Measurements from ENCODE around the gene ADGRL3.
"Not testable (repeated sequence)": the region's sequence is repeated elsewhere in the genome, so short reads cannot be mapped to it uniquely, and the experiment has no call there.

ADGRL3 gene

GRCh38 chr4:61336916-61337315 is 136.8 kb downstream of the ADGRL3 start:
- DNase-seq (ENCODE audit: low spot score in 2 of 2) (no peak), ATAC-seq (replicated peaks; ENCODE audit: extremely low read depth, poor library complexity, severe bottlenecking) (no peak)
- Mint-ChIP-seq H3K27ac (ENCODE audit: low read depth) (no peak overlapping the region), H3K27me3 (no peaks in the 10 kb centered on the region), H3K36me3 (ENCODE audit: insufficient read depth) (no peaks in the 10 kb centered on the region), H3K4me3 (no peak overlapping the region), H3K9me3 (peaks cover 23% of the 10 kb centered on the region), H3K4me1 (no peaks in the 10 kb centered on the region)

DNA sequence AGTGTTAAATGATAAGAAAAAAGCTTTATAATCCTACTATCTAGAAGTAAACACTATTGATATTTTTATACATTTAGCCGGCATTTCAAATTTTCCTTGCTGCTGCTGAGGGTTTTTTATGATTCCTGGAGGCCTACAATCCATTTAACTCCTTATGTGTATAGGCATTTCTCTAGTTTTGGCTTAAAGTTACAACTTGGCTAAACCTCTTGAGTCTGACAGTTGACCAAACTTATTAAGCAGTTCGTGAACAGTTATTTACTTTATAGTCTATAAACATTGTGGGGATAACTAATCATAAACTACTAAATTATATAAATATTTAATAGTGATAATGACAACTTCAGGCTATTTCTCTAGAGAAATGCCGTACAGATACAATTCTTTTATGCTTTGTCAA is 141.9 kb downstream of the ADGRL3 start:
- peaks cover 39% of the 10 kb centered on the region for H3K9me3 Mint-ChIP-seq
- H3K36me3 Mint-ChIP-seq (ENCODE audit: insufficient read depth), result no peaks in the 10 kb centered on the region
- no peak overlapping the region for H3K27ac Mint-ChIP-seq (ENCODE audit: low read depth)
- no peaks in the 10 kb centered on the region for H3K27me3 Mint-ChIP-seq
- ATAC-seq (replicated peaks; ENCODE audit: extremely low read depth, poor library complexity, severe bottlenecking), result no peak
- H3K4me1 Mint-ChIP-seq, result no peaks in the 10 kb centered on the region
- no peak overlapping the region for H3K4me3 Mint-ChIP-seq
- no peak for DNase-seq (ENCODE audit: low spot score in 2 of 2)

GRCh38 chr4:61350932-61351331 is 150.8 kb downstream of the ADGRL3 start:
- Mint-ChIP-seq H3K9me3 (peaks cover 18% of the 10 kb centered on the region), H3K4me3 (no peak overlapping the region), H3K4me1 (no peaks in the 10 kb centered on the region), H3K36me3 (ENCODE audit: insufficient read depth) (no peaks in the 10 kb centered on the region), H3K27me3 (no peaks in the 10 kb centered on the region), H3K27ac (ENCODE audit: low read depth) (no peak overlapping the region)
- DNase-seq (ENCODE audit: low spot score in 2 of 2) (no peak), ATAC-seq (replicated peaks; ENCODE audit: extremely low read depth, poor library complexity, severe bottlenecking) (no peak)

- H3K27ac Mint-ChIP-seq (ENCODE audit: low read depth), result no peak overlapping the region
- peaks cover 19% of the 10 kb centered on the region for H3K9me3 Mint-ChIP-seq
- H3K4me1 Mint-ChIP-seq, result no peaks in the 10 kb centered on the region
- ATAC-seq (replicated peaks; ENCODE audit: extremely low read depth, poor library complexity, severe bottlenecking) (no peak), DNase-seq (ENCODE audit: low spot score in 2 of 2) (no peak)
- no peaks in the 10 kb centered on the region for H3K36me3 Mint-ChIP-seq (ENCODE audit: insufficient read depth)
- H3K27me3 Mint-ChIP-seq, result no peaks in the 10 kb centered on the region
- no peak overlapping the region for H3K4me3 Mint-ChIP-seq
These were observed 156.6 kb downstream of the ADGRL3 start for GRCh38 chr4:61356696-61357095.

- Mint-ChIP-seq H3K4me1 (no peaks in the 10 kb centered on the region), H3K9me3 (peaks cover 20% of the 10 kb centered on the region)
These were observed 159.2 kb downstream of the ADGRL3 start for GRCh38 chr4:61359301-61359700.

GRCh38 chr4:61372817-61373216 is 172.7 kb downstream of the ADGRL3 start:
- H3K27ac Mint-ChIP-seq (ENCODE audit: low read depth); H3K4me3 Mint-ChIP-seq; H3K4me1 Mint-ChIP-seq; H3K9me3 Mint-ChIP-seq; H3K36me3 Mint-ChIP-seq (ENCODE audit: insufficient read depth); H3K27me3 Mint-ChIP-seq; DNase-seq (ENCODE audit: low spot score in 2 of 2); ATAC-seq (replicated peaks; ENCODE audit: extremely low read depth, poor library complexity, severe bottlenecking): not testable (repeated sequence)

More at GRCh38 chr4:61359301-61359700, 159.2 kb downstream of the ADGRL3 start:
- no peaks in the 10 kb centered on the region for H3K36me3 Mint-ChIP-seq (ENCODE audit: insufficient read depth)
- no peak overlapping the region for H3K4me3 Mint-ChIP-seq
- H3K27ac Mint-ChIP-seq (ENCODE audit: low read depth), result no peak overlapping the region
- DNase-seq (ENCODE audit: low spot score in 2 of 2) (no peak), ATAC-seq (replicated peaks; ENCODE audit: extremely low read depth, poor library complexity, severe bottlenecking) (no peak)
- H3K27me3 Mint-ChIP-seq, result no peaks in the 10 kb centered on the region

DNA sequence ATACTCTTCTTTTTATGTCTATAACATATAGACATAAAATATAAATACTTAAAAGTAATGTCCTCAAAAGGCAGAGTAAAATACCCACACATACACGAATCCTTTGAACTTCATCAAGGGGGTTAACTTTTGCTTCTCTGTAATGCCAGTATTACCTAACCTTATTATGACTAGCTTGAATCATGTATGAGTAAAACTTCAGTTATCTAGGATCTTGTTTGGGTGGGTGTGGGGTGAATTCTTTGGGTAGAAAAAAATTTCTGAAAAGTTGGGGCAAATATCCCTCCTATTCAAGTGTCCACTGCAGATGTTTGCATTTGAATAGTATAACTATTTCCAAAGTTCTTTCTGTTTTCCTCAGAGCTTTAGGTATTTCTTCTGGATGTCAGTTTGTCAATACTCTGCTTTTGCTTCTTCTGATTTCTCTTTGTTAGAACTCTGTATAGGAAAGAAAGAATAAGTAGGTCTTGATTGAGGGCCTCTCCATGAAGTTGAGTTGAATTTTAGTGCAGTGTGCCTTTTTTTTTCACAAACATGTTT is 173.8 kb downstream of the ADGRL3 start:
- ATAC-seq (replicated peaks; ENCODE audit: extremely low read depth, poor library complexity, severe bottlenecking) (no peak), DNase-seq (ENCODE audit: low spot score in 2 of 2) (no peak)
- Mint-ChIP-seq H3K4me1 (no peaks in the 10 kb centered on the region), H3K4me3 (no peak overlapping the region), H3K36me3 (ENCODE audit: insufficient read depth) (peaks cover 3% of the 10 kb centered on the region), H3K27me3 (no peaks in the 10 kb centered on the region), H3K27ac (ENCODE audit: low read depth) (no peak overlapping the region), H3K9me3 (peaks cover 7% of the 10 kb centered on the region)

GRCh38 chr4:61374447-61374891 is 174.3 kb downstream of the ADGRL3 start:
- Mint-ChIP-seq H3K4me3 (no peak overlapping the region), H3K4me1 (no peaks in the 10 kb centered on the region)
- no peak for ATAC-seq (replicated peaks; ENCODE audit: extremely low read depth, poor library complexity, severe bottlenecking)

DNA sequence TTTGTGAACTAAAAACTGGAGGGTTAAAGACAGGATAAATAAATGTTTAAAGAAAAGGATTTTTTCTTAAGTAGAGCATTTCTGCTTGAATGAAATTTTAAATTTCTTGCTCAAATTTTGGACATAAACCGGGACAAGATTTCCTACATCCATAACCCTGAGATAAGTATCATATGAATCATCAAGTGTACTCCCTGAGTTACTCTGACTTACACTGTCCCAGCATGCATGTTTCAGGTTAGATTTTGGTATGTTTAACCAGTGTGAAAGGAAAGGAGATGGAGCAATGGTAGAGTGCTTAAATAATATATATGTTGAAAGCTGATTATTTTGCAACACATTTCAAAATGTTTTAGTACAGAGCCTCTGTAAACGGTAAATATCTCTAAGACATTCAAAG is 175.2 kb downstream of the ADGRL3 start:
- DNase-seq (ENCODE audit: low spot score in 2 of 2) (no peak), ATAC-seq (replicated peaks; ENCODE audit: extremely low read depth, poor library complexity, severe bottlenecking) (no peak)
- H3K4me1 Mint-ChIP-seq, result no peaks in the 10 kb centered on the region
- H3K9me3 Mint-ChIP-seq, result peaks cover 9% of the 10 kb centered on the region
- no peak overlapping the region for H3K27ac Mint-ChIP-seq (ENCODE audit: low read depth)
- no peaks in the 10 kb centered on the region for H3K27me3 Mint-ChIP-seq
- H3K36me3 Mint-ChIP-seq (ENCODE audit: insufficient read depth), result no peaks in the 10 kb centered on the region
- H3K4me3 Mint-ChIP-seq, result no peak overlapping the region

More at GRCh38 chr4:61374447-61374891, 174.3 kb downstream of the ADGRL3 start:
- no peak overlapping the region for H3K27ac Mint-ChIP-seq (ENCODE audit: low read depth)
- DNase-seq (ENCODE audit: low spot score in 2 of 2), result no peak
- no peaks in the 10 kb centered on the region for H3K27me3 Mint-ChIP-seq
- peaks cover 3% of the 10 kb centered on the region for H3K36me3 Mint-ChIP-seq (ENCODE audit: insufficient read depth)
- H3K9me3 Mint-ChIP-seq, result peaks cover 9% of the 10 kb centered on the region

DNA sequence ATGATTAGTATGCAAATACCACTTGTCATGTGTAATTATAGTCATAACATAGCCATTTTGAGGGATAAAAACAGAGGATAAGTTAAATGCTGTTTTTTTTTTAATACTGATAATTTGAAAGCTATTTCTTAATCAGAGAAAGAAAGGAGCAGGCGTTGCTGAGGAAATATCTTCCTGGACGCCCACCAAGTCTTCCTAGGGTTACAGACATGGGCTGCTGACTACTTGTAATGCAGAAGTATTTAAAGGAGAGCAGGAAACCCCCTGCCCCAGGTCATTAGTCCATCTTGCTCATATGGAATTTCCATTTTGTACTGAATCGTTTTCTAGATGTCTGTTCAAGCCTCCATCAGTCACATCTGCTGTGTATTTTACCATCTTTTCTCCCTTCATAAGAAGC is 176.2 kb downstream of the ADGRL3 start:
- no peaks in the 10 kb centered on the region for H3K4me1 Mint-ChIP-seq
- DNase-seq (ENCODE audit: low spot score in 2 of 2), result no peak
- H3K27me3 Mint-ChIP-seq, result no peaks in the 10 kb centered on the region
- H3K27ac Mint-ChIP-seq (ENCODE audit: low read depth), result no peak overlapping the region
- H3K9me3 Mint-ChIP-seq, result peaks cover 16% of the 10 kb centered on the region
- no peak overlapping the region for H3K4me3 Mint-ChIP-seq
- ATAC-seq (replicated peaks; ENCODE audit: extremely low read depth, poor library complexity, severe bottlenecking), result no peak
- H3K36me3 Mint-ChIP-seq (ENCODE audit: insufficient read depth), result peaks cover 1% of the 10 kb centered on the region

- no peak for ATAC-seq (replicated peaks; ENCODE audit: extremely low read depth, poor library complexity, severe bottlenecking)
- H3K4me3 Mint-ChIP-seq, result no peak overlapping the region
- peaks cover 1% of the 10 kb centered on the region for H3K36me3 Mint-ChIP-seq (ENCODE audit: insufficient read depth)
- no peaks in the 10 kb centered on the region for H3K4me1 Mint-ChIP-seq
- no peak for DNase-seq (ENCODE audit: low spot score in 2 of 2)
- H3K27ac Mint-ChIP-seq (ENCODE audit: low read depth), result no peak overlapping the region
- H3K9me3 Mint-ChIP-seq, result peaks cover 16% of the 10 kb centered on the region
- no peaks in the 10 kb centered on the region for H3K27me3 Mint-ChIP-seq
These were observed 179.3 kb downstream of the ADGRL3 start for GRCh38 chr4:61379406-61379805.

DNA sequence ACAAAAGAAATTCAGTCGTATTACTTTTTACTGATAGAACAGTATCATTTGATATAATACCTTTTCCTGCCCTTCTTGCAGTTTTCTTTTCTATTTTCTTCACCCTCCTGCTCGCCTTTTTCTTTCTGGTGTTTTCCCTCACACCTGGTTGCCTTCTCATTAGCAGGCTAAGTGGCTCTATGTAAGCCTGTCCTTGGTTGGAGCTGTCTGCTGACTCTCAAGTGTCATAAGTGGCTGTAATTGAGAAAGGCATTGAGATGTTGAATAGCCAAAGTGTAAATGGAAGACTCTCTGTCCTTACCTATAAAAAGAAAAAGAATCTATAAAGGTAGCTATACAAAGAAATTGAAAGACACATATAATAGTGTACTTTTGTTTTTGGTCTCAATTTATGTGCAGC is 180.7 kb downstream of the ADGRL3 start:
- Mint-ChIP-seq H3K36me3 (ENCODE audit: insufficient read depth) (peaks cover 1% of the 10 kb centered on the region), H3K4me1 (no peaks in the 10 kb centered on the region), H3K4me3 (no peak overlapping the region)

DNA sequence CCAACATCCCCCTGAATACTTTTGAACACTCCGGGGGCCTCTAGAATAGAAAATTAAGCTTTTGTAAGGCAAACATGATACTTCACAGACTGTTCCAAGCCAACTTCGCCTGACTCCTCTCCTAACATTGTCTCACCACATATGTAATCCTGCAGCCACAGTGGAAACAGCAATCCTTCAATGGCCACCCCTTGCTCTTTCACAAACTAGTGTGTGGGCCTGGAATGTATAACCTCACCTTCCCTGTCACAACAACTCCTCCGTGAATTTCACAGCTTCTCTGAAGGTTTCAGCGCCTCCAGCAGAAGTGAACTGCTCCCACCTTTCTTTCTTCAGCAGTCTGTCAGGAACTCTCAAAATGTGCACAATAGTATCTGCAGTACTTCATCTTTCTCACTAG is 185.1 kb downstream of the ADGRL3 start:
- H3K27ac Mint-ChIP-seq (ENCODE audit: low read depth), result no peak overlapping the region
- no peak for ATAC-seq (replicated peaks; ENCODE audit: extremely low read depth, poor library complexity, severe bottlenecking)
- no peak overlapping the region for H3K4me3 Mint-ChIP-seq

More for the DNA sequence above, 180.7 kb downstream of the ADGRL3 start:
- ATAC-seq (replicated peaks; ENCODE audit: extremely low read depth, poor library complexity, severe bottlenecking) (no peak), DNase-seq (ENCODE audit: low spot score in 2 of 2) (no peak)
- no peaks in the 10 kb centered on the region for H3K27me3 Mint-ChIP-seq
- H3K9me3 Mint-ChIP-seq, result peaks cover 16% of the 10 kb centered on the region
- no peak overlapping the region for H3K27ac Mint-ChIP-seq (ENCODE audit: low read depth)

More for the DNA sequence above, 185.1 kb downstream of the ADGRL3 start:
- no peaks in the 10 kb centered on the region for H3K4me1 Mint-ChIP-seq
- H3K36me3 Mint-ChIP-seq (ENCODE audit: insufficient read depth), result peaks cover 1% of the 10 kb centered on the region
- H3K9me3 Mint-ChIP-seq, result peaks cover 23% of the 10 kb centered on the region
- no peak for DNase-seq (ENCODE audit: low spot score in 2 of 2)
- no peaks in the 10 kb centered on the region for H3K27me3 Mint-ChIP-seq
